Activated T-helper 1 cell treated with anti-CD3 and anti-CD28 coated beads, Interleukin-12 subunit alpha, Interleukin-12 subunit beta, Interleukin-2, Interleukin-4 antibody, amounts not matched to agents 30 ng/mL and 10 ng/mL and 1 ng/mL, durations not matched to agents 14 hours and 24 hours and 36 hours (primary cell): ENCODE data around the gene ZNF28. TPM values are rescaled to one million over a fixed set of nuclear protein-coding genes. Genes with fewer than 3 reads are reported as not detected.
"Not testable (repeated sequence)": the region's sequence is repeated elsewhere in the genome, so short reads cannot be mapped to it uniquely, and the experiment has no call there.

Source experiments
- DNase-seq: peaks from one replicate; pipeline ENCODE4 v3.0.0; 2021; ENCODE audit warnings: low spot score
- H3K27ac Mint-ChIP-seq: one replicate; pipeline ENCODE4 v1.8.0; 2021; ENCODE audit warnings: mild to moderate bottlenecking, mixed read lengths
- H3K27me3 Mint-ChIP-seq: one replicate; pipeline ENCODE4 v1.8.0; 2022; ENCODE audit warnings: mild to moderate bottlenecking, moderate library complexity, mixed read lengths; ENCODE audit not compliant: insufficient read depth
- H3K36me3 Mint-ChIP-seq: one replicate; pipeline ENCODE4 v1.8.0; 2021; ENCODE audit warnings: low read depth, mixed read lengths
- H3K4me1 Mint-ChIP-seq: one replicate; pipeline ENCODE4 v1.8.0; 2021; ENCODE audit warnings: low read depth, mixed read lengths
- H3K4me3 Mint-ChIP-seq: one replicate; pipeline ENCODE4 v1.8.0; 2021; ENCODE audit warnings: mild to moderate bottlenecking, moderate library complexity, mixed read lengths
- H3K9me3 Mint-ChIP-seq: one replicate; pipeline ENCODE4 v1.8.0; 2021; ENCODE audit warnings: mixed read lengths
- intact Hi-C: fragments of 100-400 bp; cut with micrococcal nuclease; formaldehyde crosslinking; loops from one replicate; pipeline ENCODE4 v1.15.1; 2024
- total RNA-seq: library from RNA; stranded (reverse); gene quantifications from 2 replicates; pipeline ENCODE4 v1.2.3, GENCODE V29; 2022

ZNF28 gene
- total RNA-seq, 1 donor from 2014 or later = 17.4 TPM

- intact Hi-C loops = loop anchor here (1.0 kb wide), 5 partner anchors 34 to 551 kb away; partner anchors contain the start of genes ZNF160, ZNF320, ZNF600 and ZNF766
- H3K27me3 Mint-ChIP-seq, H3K4me1 Mint-ChIP-seq, DNase-seq: not testable (repeated sequence)
- Mint-ChIP-seq H3K9me3 (peaks cover 39% of the 10 kb centered on the region), H3K36me3 (peaks cover 36% of the 10 kb centered on the region), H3K4me3 (peak overlapping the region; percentile 94), H3K27ac (peak overlapping the region; percentile 75)
Observed at GRCh38 chr19:52820472-52821203, 795 bp downstream of the ZNF28 start.

- no peaks in the 10 kb centered on the region for H3K27me3 Mint-ChIP-seq
- no peak for DNase-seq
- H3K9me3 Mint-ChIP-seq = peaks cover 38% of the 10 kb centered on the region
- H3K36me3 Mint-ChIP-seq = peaks cover 47% of the 10 kb centered on the region
- H3K4me1 Mint-ChIP-seq = no peaks in the 10 kb centered on the region
- H3K4me3 Mint-ChIP-seq = no peak overlapping the region
- intact Hi-C loops = no loop called here
- no peak overlapping the region for H3K27ac Mint-ChIP-seq
Observed at GRCh38 chr19:52809801-52810200, 11.6 kb downstream of the ZNF28 start.

GRCh38 chr19:52799950-52800640 lies 21.3 kb downstream of the ZNF28 start:
- peaks cover 67% of the 10 kb centered on the region for H3K36me3 Mint-ChIP-seq
- not testable (repeated sequence) for DNase-seq
- H3K9me3 Mint-ChIP-seq = peaks cover 77% of the 10 kb centered on the region

GRCh38 chr19:52789440-52789839 lies 32.0 kb downstream of the ZNF28 start:
- Mint-ChIP-seq H3K4me1 (peaks cover 23% of the 10 kb centered on the region), H3K9me3 (peaks cover 50% of the 10 kb centered on the region), H3K4me3 (no peak overlapping the region), H3K27ac (no peak overlapping the region), H3K36me3 (peaks cover 16% of the 10 kb centered on the region), H3K27me3 (no peaks in the 10 kb centered on the region)
- intact Hi-C loops = loop anchor here (5.0 kb wide), 1 partner anchor 252 kb away; no protein-coding TSS in a partner anchor
- DNase-seq = no peak

More at GRCh38 chr19:52799950-52800640, 21.3 kb downstream of the ZNF28 start:
- intact Hi-C loops, H3K4me3 Mint-ChIP-seq, H3K27me3 Mint-ChIP-seq, H3K27ac Mint-ChIP-seq, H3K4me1 Mint-ChIP-seq: not testable (repeated sequence)

- H3K9me3 Mint-ChIP-seq = peaks cover 41% of the 10 kb centered on the region
- H3K4me1 Mint-ChIP-seq = peaks cover 26% of the 10 kb centered on the region
- H3K27me3 Mint-ChIP-seq = not testable (repeated sequence)
- peaks cover 31% of the 10 kb centered on the region for H3K36me3 Mint-ChIP-seq
- DNase-seq = peak; percentile 52
- peak within 1 kb of the TSS; percentile 90 for H3K4me3 Mint-ChIP-seq
- H3K27ac Mint-ChIP-seq = peak within 1 kb of the TSS; percentile 75
- intact Hi-C loops = loop anchor here (1.0 to 5.0 kb wide), 9 partner anchors 35 to 316 kb away; partner anchors contain the start of genes ZNF160, ZNF28, ZNF611 and ZNF701
Observed at GRCh38 chr19:52786464-52787354, 34.7 kb downstream of the ZNF28 start, which contains the start of gene ZNF600. Gene ZNF600, minus strand, starts transcription at chr19:52786791. Its CDS starts 7,903 bp downstream, at chr19:52778888.

GRCh38 chr19:52786078-52786463 lies 35.4 kb downstream of the ZNF28 start:
- H3K4me1 Mint-ChIP-seq = peaks cover 26% of the 10 kb centered on the region
- H3K36me3 Mint-ChIP-seq = peaks cover 38% of the 10 kb centered on the region
- peak overlapping the region; percentile 90 for H3K4me3 Mint-ChIP-seq
- intact Hi-C loops = loop anchor here (1.0 to 5.0 kb wide), 9 partner anchors 35 to 317 kb away; partner anchors contain the start of genes ZNF160, ZNF28, ZNF611 and ZNF701
- DNase-seq = no peak
- peaks cover 35% of the 10 kb centered on the region for H3K9me3 Mint-ChIP-seq
- peak overlapping the region; percentile 63 for H3K27ac Mint-ChIP-seq
- no peaks in the 10 kb centered on the region for H3K27me3 Mint-ChIP-seq

- Mint-ChIP-seq H3K27me3 (no peaks in the 10 kb centered on the region), H3K9me3 (peaks cover 37% of the 10 kb centered on the region), H3K27ac (peak overlapping the region; percentile 44), H3K36me3 (peaks cover 43% of the 10 kb centered on the region), H3K4me1 (peaks cover 26% of the 10 kb centered on the region), H3K4me3 (peak overlapping the region; percentile 90)
- intact Hi-C loops = loop anchor here (5.0 kb wide), 1 partner anchor 248 kb away; no protein-coding TSS in a partner anchor
- no peak for DNase-seq
Observed at GRCh38 chr19:52785506-52785905, 35.9 kb downstream of the ZNF28 start.

GRCh38 chr19:52782864-52783263 lies 38.6 kb downstream of the ZNF28 start:
- H3K27ac Mint-ChIP-seq, H3K27me3 Mint-ChIP-seq, intact Hi-C loops, H3K4me3 Mint-ChIP-seq, DNase-seq: not testable (repeated sequence)
- Mint-ChIP-seq H3K36me3 (peaks cover 65% of the 10 kb centered on the region), H3K4me1 (peaks cover 47% of the 10 kb centered on the region), H3K9me3 (peaks cover 40% of the 10 kb centered on the region)

GRCh38 chr19:52778811-52779210 lies 42.6 kb downstream of the ZNF28 start:
- peak; percentile 28 for DNase-seq
- H3K27me3 Mint-ChIP-seq = no peaks in the 10 kb centered on the region
- H3K4me1 Mint-ChIP-seq = peaks cover 23% of the 10 kb centered on the region
- intact Hi-C loops = no loop called here
- peak overlapping the region; percentile 8 for H3K4me3 Mint-ChIP-seq
- H3K36me3 Mint-ChIP-seq = peaks cover 74% of the 10 kb centered on the region
- peak overlapping the region; percentile 59 for H3K27ac Mint-ChIP-seq
- peaks cover 49% of the 10 kb centered on the region for H3K9me3 Mint-ChIP-seq

GRCh38 chr19:52756447-52756846 lies 65.0 kb downstream of the ZNF28 start:
- H3K4me1 Mint-ChIP-seq, H3K27ac Mint-ChIP-seq, H3K27me3 Mint-ChIP-seq, intact Hi-C loops, H3K4me3 Mint-ChIP-seq, H3K36me3 Mint-ChIP-seq, DNase-seq: not testable (repeated sequence)
- H3K9me3 Mint-ChIP-seq = peaks cover 60% of the 10 kb centered on the region

- H3K27me3 Mint-ChIP-seq = no peaks in the 10 kb centered on the region
- H3K27ac Mint-ChIP-seq = no peak overlapping the region
- intact Hi-C loops = no loop called here
- peaks cover 35% of the 10 kb centered on the region for H3K9me3 Mint-ChIP-seq
- no peaks in the 10 kb centered on the region for H3K36me3 Mint-ChIP-seq
- H3K4me3 Mint-ChIP-seq = no peak overlapping the region
- H3K4me1 Mint-ChIP-seq = no peaks in the 10 kb centered on the region
- DNase-seq = no peak
Observed at GRCh38 chr19:52749780-52750179, 71.7 kb downstream of the ZNF28 start.

GRCh38 chr19:52748336-52748950 lies 73.0 kb downstream of the ZNF28 start:
- no peaks in the 10 kb centered on the region for H3K36me3 Mint-ChIP-seq

More at GRCh38 chr19:52748336-52748950, 73.0 kb downstream of the ZNF28 start:
- intact Hi-C loops = loop anchor here (1.0 kb wide), 1 partner anchor 500 kb away; no protein-coding TSS in a partner anchor
- no peak overlapping the region for H3K27ac Mint-ChIP-seq
- H3K4me3 Mint-ChIP-seq = no peak overlapping the region
- H3K9me3 Mint-ChIP-seq = peaks cover 29% of the 10 kb centered on the region
- no peak for DNase-seq
- H3K27me3 Mint-ChIP-seq = no peaks in the 10 kb centered on the region
- H3K4me1 Mint-ChIP-seq = no peaks in the 10 kb centered on the region
